NCI-H345 treated with DMSO at 0.1 percent for 48 hours (cell line): ENCODE measurements around the gene RRAS.

Source experiments
- DNase-seq: peaks from one replicate; lab custom pipeline; 2025; ENCODE audit not compliant: unreplicated experiment; lab: John Stamatoyannopoulos, UW

RRAS gene

DNA sequence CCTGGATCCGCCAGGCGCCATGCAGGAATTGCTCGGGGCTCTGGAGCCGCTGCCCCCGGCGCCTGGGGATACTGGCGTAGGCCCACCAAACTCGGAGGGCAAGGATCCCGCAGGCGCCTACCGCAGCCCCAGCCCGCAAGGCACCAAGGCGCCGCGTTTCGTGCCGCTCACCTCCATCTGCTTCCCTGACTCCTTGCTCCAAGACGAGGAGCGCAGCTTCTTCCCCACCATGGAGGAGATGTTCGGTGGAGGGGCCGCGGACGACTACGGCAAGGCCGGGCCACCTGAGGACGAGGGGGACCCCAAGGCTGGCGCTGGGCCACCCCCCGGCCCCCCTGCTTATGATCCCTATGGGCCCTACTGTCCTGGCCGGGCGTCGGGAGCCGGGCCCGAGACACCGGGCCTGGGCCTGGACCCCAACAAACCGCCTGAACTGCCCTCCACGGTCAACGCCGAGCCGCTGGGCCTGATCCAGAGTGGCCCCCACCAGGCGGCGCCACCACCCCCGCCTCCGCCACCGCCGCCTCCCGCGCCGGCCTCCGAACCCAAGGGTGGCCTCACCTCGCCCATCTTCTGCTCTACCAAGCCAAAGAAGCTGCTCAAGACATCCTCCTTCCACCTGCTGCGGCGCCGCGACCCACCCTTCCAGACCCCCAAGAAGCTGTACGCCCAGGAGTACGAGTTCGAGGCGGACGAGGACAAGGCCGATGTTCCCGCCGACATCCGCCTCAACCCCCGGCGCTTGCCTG, 42.8 kb downstream of the RRAS start:
- DNase-seq: no peak

GRCh38 chr19:49596407-49596806, 43.5 kb downstream of the RRAS start:
- no peak for DNase-seq

DNA sequence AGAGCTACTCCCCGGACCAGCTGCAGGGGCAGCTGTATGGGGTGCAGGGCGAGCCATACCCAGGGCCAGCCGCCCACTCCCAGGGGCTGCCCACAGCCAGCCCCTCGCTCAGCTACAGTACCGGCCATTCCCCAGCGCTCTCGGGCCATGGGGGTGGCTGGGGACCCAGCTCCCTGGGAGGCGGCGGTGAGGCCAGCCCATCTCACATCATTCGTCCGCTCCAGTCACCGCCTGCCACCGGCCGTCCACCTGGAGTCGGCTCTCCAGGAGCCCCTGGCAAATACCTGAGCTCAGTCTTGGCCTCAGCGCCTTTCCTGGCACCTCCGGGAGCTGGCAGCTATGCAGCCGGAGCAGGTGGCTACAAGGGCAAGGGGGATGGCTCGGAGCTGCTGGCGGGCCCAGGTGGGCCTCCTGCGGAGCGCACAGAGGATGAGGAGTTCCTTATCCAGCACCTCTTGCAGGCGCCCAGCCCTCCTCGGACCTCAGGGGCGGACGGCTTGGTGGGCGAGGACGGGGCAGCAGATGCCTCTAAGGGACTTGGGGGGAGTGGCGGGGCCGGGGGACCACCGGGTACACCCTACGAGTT, 44.0 kb downstream of the RRAS start:
- no peak for DNase-seq

- DNase-seq: no peak
These were observed 44.7 kb downstream of the RRAS start for GRCh38 chr19:49594993-49595818.

DNA sequence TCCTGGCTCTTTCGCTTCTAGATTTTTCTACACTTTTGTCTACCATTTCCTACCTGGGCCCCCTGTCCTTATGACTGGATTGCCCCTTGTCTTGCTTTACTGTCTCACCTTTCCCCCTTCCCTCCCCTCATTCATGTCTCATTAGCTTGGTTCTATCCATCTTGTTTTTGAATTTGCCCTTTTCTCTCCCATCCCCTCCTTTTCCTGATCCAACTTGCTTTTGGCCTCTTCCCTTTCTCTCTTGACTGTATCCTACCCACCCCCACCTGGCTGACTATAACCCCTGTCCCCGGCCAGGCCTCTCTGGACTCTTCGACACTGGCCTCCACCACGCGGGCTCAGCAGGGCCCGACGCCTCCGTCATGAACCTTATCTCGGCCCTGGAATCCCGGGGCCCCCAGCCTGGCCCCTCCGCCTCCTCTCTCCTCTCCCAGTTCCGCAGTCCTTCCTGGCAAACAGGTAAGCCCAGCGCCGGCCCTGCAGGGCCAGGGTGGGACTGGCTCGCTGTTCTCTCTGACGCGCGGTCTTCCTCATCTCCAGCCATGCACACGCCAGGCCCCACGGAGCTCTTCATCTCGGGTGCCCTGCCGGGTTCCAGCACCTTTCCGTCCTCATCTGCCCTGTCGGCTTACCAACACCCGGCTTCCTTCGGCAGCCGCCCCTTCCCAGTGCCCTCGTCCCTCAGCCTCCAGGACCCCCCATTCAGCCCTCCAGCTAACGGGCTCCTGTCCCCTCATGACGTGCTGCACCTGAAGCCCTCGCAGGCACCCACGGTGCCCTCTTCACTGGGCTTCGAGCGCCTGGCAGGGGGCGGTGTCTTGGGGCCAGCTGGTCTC, 45.6 kb downstream of the RRAS start:
- DNase-seq: no peak

DNA sequence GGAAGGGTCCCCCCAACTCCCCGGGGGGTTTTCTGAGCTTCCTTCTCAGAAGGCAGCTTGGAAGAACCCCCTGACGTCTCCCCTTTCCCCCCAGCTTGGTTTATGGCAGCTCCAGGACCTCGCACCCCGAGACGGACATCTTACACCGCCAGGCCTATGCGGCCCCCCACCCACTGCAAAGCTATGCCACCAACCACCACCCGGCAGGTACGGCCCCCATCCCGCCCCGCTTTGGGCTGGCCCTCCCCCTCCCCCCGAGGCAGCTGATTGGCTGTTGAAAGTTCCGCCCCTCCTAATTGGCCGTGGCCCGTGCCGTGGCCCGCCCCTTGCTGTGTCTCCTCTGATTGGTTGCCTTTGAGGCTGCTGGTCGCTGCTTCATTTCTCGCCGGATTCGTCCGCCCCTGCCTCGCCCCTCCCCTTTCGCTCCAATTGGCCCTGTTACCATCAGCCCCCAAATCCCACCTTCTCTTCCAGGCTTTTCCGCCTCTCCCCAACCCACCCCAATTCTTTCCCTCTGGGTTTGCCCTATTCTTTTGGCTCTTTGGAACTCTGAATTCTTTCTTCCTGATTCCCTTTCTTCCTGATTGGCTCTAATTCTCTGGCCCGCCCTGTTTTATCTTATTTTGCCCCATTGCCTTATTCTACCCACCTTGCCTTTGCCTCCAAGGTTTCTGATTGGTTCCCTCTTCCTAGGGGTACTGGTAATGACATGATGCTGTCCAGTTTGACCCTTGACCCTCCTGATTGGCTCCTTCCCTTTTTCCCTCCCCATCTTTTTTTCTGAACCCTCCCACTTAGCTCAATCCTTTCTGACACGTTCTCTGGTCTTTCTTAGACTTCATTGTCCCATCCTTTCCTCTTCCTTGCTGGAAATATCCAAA, 46.5 kb downstream of the RRAS start:
- no peak for DNase-seq

DNA sequence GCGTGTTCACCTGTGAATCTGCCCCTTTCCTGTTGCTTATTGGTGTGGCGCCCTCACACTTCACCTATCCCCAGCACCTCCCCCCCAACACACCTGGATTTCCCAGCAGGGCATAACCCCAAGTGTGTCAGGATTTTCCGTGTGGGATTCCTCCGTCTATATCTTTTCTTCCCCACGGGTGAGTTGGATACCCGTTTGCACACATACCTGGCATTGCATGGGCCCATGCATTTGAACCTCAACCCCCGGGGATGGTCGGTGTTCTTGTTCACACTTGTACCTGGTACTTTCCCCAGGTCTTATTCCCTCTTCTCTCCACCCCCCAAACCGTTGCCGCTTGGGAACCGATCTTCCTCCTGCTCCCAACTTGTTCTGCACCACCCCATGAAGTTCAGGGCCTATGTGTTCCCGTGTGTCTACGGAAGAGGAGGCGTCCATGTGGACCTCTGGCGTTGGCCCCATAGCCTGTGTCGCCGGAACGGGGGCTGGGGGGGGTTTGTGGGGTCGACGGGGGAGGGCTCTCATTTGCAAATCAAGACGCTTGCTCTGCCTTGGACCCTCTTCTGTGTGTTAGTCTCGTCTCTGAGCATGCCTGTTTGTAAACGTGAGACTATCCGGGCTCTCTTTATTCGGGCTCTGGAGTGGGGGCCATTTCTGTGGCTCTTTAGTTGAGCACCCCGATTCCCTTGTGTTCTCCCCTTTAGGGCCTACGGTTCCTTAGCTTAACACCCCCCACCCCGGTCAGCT, 47.3 kb downstream of the RRAS start:
- DNase-seq: no peak

GRCh38 chr19:49591731-49592485, 48.0 kb downstream of the RRAS start:
- DNase-seq: no peak

DNA sequence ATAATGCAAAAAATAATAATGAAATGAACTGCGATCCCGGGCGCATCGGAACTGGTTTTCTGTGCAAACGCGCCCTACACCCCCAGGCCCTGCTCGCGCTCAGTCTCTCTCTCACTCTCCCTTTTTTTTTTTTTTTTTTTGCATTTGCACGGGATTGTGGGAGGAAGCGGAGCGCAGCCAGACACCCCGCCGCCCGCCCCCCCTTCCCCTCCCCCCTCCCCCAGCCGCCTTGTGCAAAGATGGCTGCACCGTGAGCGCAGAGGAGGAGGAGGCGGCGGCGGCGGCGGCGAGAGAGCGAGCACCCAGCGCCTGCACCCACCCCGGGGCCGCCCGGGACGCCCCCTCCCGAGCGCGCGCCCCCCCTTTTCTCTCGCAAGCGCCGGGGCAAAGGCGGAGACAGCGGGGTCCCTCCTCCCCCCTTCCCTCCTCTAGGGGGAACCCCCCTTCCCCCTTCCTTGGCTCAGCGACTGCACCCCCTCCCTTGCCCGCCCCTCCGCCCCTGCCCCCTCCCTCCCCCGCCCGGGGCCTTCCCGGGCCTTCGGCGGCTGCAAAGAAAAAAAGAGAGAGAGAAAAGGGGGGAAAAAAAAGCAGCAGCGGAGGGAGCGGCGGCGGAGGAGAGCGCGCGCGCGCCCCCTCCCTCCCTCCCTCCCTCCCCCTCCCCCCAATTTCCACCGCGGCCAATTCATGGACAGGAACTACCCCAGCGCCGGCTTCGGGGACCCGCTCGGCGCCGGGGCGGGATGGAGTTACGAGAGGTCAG, 48.8 kb downstream of the RRAS start, which contains the start of gene PRR12:
Gene PRR12 (plus strand): TSS at position 212 of the 760 bp plus-strand sequence. CDS start 473 bp downstream, at position 685.
- peak; percentile 35 for DNase-seq

DNA sequence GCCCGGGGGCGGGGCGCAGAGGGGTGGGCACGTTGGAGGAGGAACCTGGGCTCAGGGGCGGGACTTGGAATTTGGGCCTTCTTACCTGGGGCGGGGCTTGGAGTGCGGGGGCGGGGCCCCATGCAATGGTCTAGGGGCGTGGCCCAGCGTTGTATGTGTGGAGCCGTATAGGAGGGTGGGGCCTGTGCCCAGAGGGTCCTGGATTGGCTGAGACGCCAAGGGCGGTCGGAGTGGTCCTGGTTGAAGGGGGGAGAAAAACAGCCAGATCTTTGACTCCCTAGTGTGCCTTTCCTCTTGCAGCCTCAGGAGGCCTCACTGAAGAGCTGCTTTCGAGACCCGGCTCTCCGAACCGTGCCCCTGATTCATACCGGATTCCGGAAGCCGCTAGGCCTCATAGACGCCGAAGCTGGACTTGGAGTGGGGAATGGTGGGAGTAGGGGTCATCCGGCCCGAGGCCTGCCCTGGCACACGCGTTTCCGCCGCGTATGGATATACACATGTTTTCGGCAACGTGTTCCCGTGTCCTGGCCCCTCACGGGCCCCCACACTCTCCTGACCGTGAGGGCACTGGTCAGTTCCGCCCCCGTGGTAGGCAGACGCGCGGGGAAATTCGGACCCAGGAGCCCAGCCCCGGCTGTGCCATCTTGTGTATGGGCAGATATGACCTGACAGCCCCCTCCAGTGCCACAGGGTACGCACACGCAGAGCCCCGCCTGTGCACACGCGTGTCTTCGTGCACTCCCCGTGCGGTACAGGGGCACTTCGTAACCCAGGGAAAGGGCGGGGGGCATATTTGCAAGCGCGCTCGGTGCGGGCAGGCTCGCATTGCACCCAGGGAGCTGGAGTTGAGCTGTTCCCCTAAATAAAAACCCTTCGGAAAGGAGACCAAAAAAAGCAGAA, 49.6 kb downstream of the RRAS start:
- DNase-seq: peak; percentile 82

- DNase-seq: no peak
These were observed 50.4 kb downstream of the RRAS start for GRCh38 chr19:49589502-49589905.

DNA sequence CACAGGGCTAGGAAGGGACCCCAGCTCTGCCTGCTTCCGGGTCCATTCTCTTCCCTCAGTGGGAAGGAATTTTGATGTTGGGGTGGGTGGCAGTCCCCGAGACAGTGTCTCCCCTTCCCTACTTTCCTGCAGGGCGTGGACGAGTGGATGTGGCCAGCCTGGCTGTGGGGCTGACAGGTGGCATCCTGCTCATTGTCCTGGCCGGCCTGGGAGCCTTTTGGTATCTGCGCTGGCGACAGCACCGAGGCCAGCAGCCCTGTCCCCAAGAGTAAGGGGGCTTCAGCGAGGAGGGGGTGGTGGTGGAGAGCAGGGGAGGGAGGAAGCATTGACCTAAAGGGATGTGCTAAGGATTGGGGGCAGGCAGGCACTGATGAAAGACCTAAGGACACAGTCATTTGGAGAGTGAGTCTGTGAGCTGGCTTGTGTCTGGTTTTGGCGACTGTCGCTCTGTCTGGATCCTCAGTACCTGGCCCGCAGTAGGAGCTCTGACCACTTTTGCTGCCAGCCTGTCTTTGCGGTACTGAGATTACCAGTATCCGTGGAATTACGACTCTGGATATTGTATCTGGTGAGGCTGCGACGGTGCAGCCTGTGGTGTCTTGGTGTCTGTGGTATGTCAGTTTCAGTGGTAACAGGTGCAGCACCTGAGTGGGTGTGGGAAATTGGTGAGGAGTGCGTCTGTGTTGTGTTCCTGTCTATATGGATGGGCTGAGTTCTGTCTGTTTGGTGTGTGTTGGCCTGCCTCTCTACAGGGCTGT, 51.4 kb downstream of the RRAS start:
- no peak for DNase-seq

DNA sequence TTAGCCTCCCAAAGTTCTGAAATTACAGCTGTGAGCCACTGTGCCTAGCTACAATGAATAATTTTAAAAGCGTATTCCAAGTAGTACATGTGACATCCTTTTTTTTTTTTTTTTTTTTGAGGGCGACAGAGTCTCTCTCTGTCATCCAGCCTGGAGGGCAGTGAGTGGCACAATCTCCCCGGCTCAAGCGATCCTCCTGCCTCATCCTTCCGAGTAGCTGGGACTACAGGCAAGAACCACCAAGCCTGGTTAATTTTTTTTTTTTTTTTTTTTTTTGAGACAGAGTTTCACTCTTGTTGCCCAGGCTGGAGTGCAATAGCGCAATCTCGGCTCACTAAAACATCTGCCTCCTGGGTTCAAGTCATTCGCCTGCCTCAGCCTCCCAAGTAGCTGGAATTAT, 52.7 kb downstream of the RRAS start:
- no peak for DNase-seq
